HG03060 (cell line): ENCODE data around the gene CCDC197.

ENCODE experiments used
- ATAC-seq: cut with Tn5 transposase; IDR thresholded peaks from one replicate; pipeline ENCODE4 v1.9.1; 2021; ENCODE audit warnings: low read depth, moderate number of reproducible peaks; ENCODE audit not compliant: unreplicated experiment

Gene CCDC197

DNA sequence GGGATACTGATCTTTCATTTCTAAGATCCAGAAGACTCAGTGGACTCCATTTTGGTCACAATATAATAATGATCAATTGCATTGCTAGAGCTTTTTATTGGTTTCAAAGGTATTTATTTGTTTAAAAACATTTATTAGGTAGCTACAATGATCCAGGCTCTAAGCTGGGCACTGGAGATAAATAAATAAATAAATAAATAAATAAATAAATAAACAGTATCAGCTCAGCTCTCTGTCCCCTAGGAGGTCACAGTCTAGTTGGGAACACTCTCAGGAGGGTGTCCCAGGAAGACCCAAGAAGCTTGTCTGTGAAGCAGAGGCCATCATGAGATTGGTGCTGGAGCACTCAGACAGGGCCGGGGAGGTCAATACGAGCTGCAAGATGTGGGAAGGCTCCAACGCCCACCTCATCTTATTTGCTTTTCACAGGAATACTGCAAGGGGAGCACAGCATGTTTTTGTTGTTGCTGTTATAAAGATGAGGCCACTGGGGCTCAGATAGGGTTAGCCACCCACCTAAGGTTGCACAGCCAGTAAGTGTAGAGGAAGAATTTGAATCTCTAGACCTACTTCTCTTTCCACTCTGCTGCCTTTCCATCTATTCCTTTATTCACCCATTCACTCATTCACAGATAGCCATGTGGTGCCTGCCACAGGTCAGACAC lies 36.2 kb upstream of the CCDC197 start:
- no peak for ATAC-seq

DNA sequence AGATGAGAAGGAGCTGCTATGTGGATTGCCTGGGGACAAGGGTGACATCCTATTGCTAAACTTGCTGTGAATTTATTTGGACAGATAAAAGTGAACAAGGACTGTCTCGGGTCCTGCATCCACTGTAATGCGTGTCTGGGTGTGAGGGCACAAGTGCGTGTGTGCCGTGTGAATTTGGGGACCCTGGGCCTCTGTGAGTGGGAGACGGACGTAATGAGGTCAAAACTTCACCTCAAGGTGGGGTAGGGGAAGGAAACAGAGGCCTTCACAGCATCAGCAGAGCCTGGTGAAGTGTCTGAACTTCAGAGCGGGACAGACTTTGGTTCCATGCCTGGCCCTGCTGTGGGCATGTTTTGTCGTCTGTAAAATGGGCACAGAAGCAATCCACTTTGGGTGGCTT lies 35.5 kb upstream of the CCDC197 start:
- ATAC-seq: no peak

DNA sequence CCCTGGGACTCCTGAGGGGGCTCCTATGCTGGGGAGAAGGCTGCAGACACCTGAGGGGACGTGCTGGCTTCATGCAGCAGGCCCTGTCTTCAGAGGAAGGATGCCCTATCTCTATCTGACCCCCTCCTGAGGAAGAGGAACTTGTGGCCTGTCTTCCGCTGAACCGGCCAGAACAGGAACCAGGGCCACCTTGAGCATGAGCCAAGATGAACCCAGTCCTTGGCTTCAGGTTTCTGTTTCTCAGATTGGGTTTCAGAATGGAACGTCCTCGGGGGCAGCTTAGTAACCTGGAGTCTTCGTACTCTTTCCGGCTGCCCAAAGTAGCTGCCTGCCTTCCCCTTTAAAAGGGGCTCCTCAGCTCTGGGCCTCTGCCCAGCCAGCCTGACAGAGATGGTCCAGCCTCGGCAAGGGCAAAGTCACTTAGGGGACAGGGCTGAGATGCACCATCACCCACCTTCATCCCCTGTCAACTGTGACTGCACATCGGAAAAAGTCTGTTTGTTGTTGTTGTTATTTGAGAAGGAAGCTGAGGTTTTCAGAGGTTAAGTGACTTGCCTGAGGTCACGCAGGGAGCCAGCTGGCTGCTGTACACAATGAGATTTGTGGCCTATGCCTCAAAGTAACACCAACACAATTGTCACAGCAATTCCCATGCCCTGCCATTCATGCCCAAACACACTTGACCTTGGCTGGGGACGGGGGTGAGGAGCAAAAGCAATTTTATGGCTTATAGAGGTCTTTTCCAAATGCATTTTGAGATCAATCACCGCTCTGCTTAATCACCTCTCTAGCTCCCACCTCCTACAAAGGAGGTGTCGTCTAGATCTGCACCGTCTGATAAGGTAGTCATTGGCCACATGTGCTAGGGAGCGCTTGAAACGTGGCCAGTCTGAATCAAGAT lies 34.1 kb upstream of the CCDC197 start:
- ATAC-seq: peak; percentile 42

DNA sequence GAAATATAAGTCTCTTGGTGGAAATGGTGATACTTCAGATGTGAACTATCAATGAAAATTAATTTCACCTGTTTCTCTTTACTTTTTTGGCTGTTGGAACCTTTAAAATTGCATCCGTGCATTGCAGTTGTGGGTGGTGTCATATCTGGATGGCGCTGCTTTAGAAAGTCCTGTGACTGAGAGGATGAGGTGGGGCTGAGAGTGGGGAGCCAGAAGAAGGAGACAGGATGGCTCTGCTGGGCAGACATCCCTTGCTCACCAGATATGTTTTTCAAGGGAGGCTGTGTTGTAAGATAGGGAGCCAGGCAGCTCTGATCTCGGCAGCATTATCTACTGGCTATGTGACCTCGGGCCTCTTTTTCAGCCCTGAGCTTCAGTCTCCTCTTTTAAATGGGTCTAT lies 33.4 kb upstream of the CCDC197 start:
- ATAC-seq: no peak

DNA sequence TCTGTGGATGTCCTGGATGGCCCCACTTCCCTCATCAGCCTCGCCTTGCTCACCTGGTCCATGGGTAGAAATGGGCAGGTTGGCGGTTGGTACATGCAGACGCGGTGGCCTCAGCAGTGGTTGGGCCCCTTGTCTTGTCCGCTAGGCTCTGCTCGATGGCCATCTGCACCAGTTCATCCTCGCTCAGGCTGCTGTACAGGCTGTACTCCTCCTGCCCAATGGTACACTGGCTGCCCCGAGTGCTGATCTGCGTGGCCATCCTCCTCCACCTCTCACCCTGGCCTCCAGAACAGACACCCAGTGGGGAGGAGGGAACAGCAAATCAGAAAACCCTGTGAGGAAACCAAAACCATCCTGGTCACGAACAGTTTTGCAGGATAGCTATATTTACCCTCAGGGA lies 32.8 kb upstream of the CCDC197 start:
- no peak for ATAC-seq

DNA sequence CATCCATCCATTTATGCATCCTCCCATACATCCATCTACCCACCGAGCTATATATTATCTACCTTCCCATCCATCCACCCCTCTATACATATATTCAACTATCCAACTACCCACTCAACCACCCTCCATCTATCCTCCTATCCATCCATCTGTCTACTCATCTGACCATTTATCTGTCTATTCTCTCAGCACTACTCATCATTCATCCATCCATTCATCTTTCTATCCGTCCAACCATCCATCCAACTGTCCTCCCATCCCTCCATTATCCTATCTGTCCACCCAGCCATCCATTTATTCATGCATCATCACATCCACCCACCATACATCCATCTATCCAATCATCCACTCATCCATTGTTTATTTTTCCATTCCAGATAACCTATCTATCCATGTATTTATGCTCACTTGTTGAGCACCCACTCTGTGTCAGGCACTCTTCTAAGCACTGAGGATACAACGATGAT lies 32.2 kb upstream of the CCDC197 start:
- no peak for ATAC-seq

DNA sequence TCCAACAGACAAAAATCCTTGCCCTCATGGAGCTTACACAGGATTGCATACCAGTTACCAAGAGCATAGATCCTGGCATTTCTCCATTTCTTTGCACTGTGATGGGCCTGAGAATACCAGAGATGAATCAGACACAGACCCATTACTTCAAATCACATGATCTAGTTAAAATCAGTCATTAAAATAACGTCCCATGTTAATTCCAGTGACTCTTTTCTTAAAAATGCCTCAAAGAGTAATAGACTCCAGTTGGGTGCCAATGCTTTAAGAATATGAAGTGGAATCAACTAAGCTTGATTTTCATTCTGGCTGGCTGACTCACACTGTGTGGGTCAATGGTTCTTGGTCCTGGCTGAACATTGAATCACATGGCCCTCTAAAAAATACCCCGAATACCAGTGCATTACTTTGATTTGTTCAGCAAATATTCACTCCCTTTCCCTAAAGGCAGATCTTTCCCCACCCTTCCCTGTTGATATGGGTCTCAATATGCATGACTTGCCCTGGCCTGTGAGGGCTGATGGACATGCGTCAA lies 31.7 kb upstream of the CCDC197 start:
- no peak for ATAC-seq

DNA sequence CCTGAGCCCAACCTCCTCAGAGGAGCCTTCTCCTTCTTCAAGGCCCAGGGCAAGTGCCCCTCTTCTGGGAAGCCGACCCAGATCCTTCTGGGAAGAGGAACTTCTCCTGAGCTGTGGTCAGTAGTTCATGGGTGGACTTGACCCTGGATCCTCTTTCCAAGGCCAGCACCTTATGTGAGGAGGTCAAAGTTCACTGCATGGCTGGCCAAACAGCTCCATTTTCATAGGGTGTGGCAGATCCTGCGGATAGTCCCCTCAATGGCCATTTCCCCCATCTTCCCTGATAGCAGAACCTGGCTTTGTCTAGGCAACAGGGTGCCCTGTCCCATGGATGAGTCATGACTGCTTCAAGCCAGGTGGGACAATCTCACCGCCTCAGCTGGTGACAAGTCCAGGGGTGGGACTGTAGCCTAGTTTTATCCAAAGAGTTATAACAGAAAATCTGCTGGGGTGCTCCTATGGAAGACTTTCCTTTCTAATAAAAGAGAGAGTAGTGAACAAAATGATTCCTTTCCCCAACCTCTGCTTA lies 31.1 kb upstream of the CCDC197 start:
- ATAC-seq: no peak

DNA sequence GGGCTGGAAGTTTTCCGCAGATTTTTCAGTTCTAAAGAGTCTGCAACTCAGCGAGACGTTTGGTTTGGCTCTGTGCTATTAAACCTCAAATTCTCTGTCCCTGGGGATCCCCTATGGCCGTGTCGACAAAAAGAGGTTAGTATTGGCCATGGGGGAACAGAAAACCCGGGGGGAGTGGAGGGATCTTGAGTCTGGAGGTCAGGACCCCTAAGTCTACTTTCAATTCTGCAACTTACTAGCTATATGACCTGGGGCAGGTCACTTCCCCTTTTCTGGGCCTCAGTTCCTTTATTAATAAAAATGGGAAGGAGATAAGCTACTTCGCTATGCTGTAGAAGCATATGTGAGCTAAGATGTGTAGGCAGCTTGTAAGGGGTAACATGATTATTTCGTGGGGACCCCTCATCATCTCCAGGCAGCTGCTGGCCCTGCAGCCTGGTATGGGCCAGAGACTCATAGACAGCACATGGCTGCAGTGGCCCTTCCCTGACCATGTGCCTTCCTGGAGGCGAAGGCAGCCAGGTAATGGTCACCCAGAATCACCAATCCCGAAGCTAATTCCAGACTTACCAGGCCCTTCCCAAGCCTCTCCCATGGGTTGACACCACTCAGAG lies 29.4 kb upstream of the CCDC197 start:
- peak; percentile 23 for ATAC-seq

DNA sequence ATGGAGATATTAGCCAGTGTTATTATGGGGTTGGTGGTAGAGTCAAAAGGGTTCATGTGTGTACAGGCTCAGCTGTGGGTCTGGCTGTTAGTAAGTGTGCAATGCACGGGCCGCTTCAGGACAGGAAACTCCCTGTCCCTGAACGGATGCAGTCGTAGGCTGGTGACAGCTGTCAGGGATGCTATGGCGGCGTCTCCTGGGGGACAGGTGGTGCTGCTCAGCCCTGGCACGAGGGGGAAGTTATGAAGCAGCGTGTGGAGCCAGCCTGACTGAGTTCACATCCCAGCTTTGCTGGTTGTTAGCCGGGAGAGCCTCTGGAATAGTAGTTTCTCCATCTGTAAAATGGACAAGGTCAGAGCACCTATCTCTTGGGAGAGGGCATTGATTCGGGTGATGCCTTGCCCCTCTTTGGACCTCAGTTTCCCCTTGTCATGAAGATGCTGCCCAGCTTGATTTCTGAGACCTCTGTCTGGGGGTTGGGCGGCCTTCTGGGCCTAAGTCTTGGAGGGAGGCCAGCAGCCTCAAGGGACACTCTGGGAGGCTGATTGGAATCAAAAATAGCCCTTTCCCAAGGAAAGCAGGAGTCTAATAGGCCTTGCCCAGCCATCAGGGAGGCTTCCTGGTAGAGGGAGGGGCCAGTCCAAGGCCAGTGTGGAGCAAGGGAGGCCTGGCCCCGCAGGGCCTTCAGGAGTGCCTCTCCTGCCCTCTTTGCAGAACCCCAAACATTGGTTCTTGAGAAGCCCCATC lies 27.8 kb upstream of the CCDC197 start:
- no peak for ATAC-seq

DNA sequence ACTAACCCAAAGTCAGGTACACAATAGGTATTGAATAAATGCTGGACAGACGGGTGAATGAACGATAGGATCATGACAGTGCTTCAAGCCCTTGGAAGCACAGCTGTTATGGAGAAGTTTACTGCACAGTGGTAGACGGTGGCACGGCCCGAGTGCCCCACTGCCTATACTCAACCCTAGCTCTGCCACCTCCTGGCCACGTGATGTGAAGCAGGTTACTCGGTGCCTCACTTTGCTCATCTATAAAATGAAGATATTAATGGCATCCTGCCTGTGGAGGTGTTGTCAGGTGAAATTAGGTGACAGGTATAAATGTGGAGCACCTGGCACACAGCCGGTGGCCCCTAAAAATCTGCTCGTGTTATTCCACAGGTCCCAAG lies 26.5 kb upstream of the CCDC197 start:
- no peak for ATAC-seq

DNA sequence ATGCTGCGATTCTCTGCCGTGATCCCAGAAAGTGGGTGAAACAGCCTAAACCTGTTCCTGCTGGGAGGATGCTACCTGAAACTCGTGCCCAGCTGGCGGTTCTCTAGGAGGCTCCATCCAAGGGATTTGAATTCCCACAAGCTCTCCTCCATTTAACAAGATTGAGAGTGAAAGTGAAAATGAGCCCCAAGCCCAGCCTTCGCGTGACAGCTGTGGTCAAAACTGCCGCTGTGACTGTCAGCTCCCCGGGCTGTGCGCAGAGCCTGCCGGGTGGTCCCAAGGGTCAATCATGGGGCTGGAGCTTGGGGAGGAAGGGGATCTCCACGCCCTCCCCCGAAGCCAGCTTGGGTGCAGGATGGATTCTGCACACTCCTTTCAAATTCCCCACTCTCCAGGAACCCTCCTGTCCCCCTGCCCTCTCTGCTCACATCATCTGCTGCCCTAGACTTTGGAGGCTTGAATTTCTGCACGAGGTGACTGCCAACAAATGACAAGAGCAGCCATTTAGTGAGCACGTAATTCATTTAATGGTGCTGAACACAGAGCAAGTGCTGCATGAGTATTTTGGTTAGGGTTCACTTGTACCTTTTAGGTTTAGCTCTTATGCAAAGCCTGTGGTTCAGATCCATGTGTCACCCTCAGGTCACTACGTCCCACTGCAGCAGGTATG lies 26.0 kb upstream of the CCDC197 start:
- no peak for ATAC-seq

DNA sequence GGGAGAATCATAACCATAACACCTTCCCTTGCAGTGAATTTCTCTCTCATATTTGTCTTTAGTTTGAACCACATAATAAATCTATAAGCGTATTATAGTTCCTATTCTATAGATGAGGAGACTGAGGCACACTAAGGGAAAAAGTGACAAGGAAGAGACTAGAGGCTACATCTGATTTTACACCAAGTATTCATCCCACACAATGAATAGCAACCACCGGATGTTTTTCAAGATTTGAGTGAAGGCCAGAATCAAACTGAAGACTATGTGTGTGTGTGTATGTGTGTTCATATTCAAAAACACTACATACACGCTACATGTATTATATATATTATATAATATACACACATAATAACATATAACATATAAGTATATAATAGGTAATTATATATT lies 25.5 kb upstream of the CCDC197 start:
- ATAC-seq: no peak

DNA sequence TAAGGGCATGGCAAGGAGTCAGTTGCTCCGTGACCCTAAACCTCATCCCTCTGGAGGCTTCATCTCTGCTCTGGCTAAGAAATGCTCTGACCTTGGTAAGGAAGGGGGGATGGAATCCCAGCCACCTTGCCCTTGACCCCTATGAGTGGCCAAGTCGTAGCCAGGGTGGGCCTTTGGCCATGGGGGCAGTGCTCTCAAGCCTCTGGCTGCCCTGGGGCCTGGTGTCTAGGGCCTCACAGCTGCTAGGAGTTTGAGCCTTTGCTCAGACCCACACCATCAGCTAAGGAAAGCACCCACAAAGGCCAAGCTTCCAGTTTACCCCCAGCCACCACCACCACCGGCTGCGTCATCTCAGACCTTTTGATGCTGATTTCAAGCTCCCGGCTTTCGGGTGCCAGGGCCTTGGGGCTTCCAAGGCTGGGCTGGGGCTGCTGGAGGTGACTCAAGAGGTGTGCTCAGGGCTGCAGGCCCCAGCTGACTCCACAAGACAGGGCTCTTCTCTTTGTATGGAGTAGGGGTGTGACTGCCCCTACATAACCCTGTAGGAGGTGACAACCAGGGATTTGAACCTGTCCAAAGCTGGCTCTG lies 24.4 kb upstream of the CCDC197 start:
- ATAC-seq: no peak

DNA sequence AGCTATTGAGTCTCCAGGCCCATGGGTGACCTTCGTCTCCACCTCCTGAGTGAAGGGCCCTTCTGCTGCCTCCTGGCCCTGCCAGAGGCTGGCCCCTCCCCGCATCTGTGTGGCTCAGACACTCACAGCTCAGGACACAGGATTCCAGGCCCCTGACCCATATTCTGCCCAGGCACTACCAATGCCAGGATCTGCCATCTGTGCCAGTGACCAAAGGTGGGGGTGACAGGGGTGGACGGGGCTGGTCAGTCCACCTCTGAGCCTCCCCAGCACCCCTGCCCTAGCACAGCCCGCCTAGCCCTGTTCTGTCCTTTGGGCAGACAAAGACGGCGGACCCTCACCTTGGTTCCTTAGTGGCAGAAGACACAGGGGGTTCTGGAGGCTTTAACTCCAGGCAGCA lies 23.5 kb upstream of the CCDC197 start:
- ATAC-seq: no peak

DNA sequence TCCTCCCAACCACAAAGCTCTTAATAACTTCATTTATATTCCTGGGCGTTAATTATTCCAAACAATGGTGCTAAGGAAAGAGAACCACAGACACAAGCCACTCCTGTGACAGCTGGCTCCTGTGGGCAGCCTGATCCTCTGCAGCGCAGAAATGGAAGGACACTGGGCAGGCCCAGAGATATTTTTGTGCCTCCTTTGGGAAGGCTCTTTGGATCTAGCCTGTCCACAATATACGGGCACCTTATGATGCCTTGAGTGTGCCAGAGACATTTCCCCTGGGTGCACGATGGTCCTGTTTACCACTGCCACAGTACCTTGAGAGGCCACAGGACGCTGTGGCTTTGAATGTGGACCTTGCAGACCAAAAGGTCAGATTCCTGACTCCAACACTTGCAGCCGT lies 22.8 kb upstream of the CCDC197 start:
- no peak for ATAC-seq

DNA sequence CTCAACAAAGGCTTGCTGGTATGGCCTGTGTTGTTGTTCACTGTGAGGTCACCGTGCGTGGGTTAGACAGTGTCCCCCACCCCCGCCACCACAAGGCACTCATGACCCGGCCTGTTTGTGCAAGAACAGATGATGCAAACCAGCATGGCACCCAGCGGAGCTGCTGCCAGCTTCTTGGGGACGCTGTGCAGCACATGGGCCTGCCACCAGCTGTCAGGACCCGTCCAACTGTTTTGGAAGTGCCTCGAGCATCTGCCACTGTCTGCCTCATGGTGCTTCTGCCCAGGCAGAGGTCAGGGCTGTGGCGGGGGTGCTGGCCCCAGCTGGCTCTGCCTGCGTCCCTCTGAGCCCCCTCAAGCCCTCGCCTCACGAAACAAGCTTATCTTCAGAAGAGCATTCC lies 22.3 kb upstream of the CCDC197 start:
- ATAC-seq: no peak

DNA sequence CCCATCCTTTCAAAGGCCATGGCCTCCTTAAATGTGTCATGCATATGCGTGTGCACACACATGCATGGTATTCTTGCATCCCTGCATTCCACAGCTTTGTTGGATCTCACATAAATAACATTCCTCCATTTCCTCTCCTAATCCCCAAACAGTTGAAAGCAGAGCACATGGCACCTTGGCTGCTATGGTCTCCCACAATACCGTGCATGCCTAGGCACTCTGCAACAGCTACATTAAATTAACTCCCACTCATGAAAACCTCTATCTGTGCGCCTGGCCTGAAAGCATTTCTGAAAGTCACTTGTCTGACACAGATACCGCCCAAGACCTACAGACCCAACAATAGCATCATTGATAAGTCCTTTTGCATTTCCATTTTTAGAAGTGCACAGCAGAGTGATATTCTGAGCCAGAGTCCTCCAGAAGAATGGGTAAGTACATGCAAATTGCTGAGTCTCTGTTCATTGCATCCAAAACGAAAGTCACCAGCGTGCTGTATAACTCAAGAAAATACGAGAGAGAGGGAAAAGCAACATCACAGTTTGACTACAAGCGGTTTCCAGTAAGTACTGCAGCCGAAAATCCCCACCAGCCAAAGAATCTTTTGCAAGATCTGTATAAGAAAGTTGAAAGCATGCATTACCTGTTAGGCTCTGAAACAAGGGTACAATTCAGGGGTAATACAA lies 21.2 kb upstream of the CCDC197 start:
- ATAC-seq: peak; percentile 53
